Cortex of kidney (tissue), 1 donor: ENCODE data around the gene TP53BP2.

Source experiments
- DNase-seq: peaks from one replicate; lab custom pipeline; 2025; lab: John Stamatoyannopoulos, UW

The TP53BP2 gene

GRCh38 chr1:223793716-223794115 is 52.0 kb downstream of the TP53BP2 start:
- DNase-seq, result no peak

- DNase-seq, result no peak
Observed at GRCh38 chr1:223792046-223792445, 53.7 kb downstream of the TP53BP2 start.

GRCh38 chr1:223788746-223789415 is 56.9 kb downstream of the TP53BP2 start:
- no peak for DNase-seq

- no peak for DNase-seq
Observed at GRCh38 chr1:223785808-223786207, 59.9 kb downstream of the TP53BP2 start.

GRCh38 chr1:223784541-223784940 is 61.2 kb downstream of the TP53BP2 start:
- no peak for DNase-seq

GRCh38 chr1:223783676-223784075 is 62.1 kb downstream of the TP53BP2 start:
- no peak for DNase-seq

GRCh38 chr1:223780949-223781348 is 64.8 kb downstream of the TP53BP2 start:
- DNase-seq, result no peak

- no peak for DNase-seq
Observed at GRCh38 chr1:223780318-223780717, 65.4 kb downstream of the TP53BP2 start.

GRCh38 chr1:223776826-223777454 is 68.8 kb downstream of the TP53BP2 start:
- no peak for DNase-seq

- DNase-seq, result no peak
Observed at GRCh38 chr1:223776075-223776814, 69.5 kb downstream of the TP53BP2 start.

- no peak for DNase-seq
Observed at GRCh38 chr1:223775711-223776074, 70.1 kb downstream of the TP53BP2 start.

GRCh38 chr1:223775054-223775453 is 70.7 kb downstream of the TP53BP2 start:
- DNase-seq, result no peak

GRCh38 chr1:223774134-223774814 is 71.5 kb downstream of the TP53BP2 start:
- DNase-seq, result no peak

GRCh38 chr1:223772771-223773160 is 73.0 kb downstream of the TP53BP2 start:
- DNase-seq, result no peak

GRCh38 chr1:223771814-223772770 is 73.7 kb downstream of the TP53BP2 start:
- DNase-seq, result no peak

- no peak for DNase-seq
Observed at GRCh38 chr1:223771469-223771813, 74.3 kb downstream of the TP53BP2 start.

- no peak for DNase-seq
Observed at GRCh38 chr1:223770621-223771315, 75.0 kb downstream of the TP53BP2 start.

GRCh38 chr1:223765719-223766340 is 79.9 kb downstream of the TP53BP2 start:
- DNase-seq, result no peak

- no peak for DNase-seq
Observed at GRCh38 chr1:223765036-223765718, 80.6 kb downstream of the TP53BP2 start.

- no peak for DNase-seq
Observed at GRCh38 chr1:223763881-223764280, 81.9 kb downstream of the TP53BP2 start.
